HG03460 (cell line): Measurements from ENCODE around the gene STAT5B.
"Not testable (repeated sequence)": the region's sequence is repeated elsewhere in the genome, so short reads cannot be mapped to it uniquely, and the experiment has no call there.

Experiments used
- ATAC-seq: cut with Tn5 transposase; IDR thresholded peaks from one replicate; pipeline ENCODE4 v1.9.1; 2021; ENCODE audit not compliant: unreplicated experiment

Gene STAT5B

DNA sequence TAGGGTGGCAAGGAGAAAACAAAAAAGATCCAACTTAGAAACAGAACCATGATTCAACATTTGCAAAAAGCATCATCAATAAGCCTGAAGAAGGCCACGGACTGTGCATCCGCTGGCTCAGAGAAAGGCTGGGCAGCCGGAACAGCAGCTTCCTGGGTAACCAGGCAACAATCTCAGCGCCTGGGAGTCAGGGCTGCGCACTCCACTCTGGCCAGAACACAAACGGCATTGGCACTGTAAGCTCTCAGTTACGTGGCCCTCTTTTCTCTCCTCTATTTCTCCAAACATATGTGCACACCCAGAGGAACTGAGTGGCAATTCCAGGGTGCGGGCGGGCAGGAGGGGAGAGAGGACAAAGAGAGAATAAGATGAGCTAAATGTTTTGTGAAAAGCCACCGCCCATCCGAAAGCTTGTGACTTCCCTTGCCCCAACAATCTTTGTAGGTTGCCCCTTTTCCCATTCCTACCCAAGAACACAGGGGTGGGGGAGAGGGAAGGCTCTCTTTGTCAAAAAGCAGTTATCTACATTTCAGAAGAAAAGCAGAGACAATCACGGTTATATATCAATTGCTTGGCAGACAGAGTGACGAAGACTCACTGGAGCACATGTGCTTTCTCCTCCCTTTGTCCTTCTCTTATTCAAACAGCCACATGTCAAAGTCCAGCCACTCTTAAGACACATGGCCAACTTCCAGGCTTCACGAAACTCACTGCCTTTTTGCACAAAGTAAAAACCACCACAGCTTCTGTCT lies 75.3 kb downstream of the STAT5B start:
- no peak for ATAC-seq

DNA sequence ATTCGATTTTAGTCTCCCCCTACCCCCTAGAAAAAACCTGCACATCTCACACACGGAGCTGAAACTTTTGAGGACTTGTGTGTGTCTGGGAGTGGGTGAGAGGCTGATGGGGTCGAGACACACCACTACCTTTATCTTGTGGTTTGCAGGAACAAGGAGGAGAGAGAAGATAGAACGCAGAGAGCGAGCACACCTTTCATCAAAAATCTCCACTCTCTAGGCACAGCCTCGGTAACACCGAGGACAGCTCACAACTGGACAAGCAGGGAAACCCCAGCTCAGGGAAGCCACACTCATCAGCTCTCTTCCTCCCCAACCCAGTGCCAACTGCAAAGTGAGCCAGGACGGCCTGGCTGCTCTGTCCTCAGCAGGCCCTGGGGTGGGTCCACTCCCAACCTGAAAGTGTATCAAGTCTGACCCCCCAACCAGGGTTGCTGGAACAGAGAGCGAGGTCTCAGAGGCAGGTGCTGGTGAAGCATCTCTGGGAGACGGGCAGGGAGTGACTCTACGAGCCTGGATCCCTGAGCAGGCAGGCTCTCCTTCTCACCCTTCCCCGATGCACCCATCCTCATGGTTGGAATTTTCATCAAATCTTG lies 76.7 kb downstream of the STAT5B start:
- no peak for ATAC-seq

DNA sequence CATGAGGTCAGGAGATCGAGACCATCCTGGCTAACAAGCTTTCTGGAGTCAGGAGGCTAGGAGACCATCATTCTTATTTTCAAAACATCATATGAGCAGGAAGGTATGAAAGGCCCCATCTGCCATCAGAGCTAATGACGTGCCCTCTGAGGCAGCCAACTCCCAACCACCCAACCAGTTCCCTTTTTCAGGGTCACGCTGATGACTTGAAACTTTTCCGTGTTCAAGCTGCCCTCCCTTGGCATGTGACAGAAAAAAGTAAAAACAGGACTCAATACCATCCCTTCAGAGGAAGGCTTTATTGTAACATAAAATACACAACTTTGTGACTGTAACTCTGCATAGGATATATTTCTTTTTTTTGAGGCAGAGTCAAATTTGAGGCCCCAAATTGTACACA lies 77.3 kb downstream of the STAT5B start:
- no peak for ATAC-seq

DNA sequence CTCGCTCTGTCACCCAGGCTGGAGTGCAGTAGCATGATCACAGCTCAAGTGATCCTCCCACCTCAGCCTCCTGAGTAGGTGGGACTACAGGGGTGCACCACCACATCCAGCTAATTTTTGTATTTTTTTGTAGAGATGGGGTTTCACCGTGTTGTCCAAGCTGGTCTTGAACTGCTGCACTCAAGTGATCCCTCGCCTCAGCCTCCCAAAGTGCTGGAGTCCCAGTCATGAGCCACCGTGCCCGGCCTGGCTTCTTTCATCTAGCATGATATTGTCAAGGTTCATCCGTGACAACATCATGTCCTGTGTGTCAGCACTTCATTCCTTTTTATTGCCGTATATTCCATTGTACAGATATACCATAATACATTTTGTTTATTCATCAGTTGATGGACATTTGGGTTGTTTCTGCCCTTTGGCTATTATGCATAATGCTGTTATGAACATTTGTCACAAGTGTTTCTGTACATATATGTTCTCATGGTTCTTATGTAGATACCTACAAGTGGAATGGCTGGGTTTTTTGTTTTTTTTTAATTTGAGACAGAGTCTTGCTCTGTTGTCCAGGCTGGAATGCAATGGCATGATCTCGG lies 78.5 kb downstream of the STAT5B start:
- no peak for ATAC-seq

DNA sequence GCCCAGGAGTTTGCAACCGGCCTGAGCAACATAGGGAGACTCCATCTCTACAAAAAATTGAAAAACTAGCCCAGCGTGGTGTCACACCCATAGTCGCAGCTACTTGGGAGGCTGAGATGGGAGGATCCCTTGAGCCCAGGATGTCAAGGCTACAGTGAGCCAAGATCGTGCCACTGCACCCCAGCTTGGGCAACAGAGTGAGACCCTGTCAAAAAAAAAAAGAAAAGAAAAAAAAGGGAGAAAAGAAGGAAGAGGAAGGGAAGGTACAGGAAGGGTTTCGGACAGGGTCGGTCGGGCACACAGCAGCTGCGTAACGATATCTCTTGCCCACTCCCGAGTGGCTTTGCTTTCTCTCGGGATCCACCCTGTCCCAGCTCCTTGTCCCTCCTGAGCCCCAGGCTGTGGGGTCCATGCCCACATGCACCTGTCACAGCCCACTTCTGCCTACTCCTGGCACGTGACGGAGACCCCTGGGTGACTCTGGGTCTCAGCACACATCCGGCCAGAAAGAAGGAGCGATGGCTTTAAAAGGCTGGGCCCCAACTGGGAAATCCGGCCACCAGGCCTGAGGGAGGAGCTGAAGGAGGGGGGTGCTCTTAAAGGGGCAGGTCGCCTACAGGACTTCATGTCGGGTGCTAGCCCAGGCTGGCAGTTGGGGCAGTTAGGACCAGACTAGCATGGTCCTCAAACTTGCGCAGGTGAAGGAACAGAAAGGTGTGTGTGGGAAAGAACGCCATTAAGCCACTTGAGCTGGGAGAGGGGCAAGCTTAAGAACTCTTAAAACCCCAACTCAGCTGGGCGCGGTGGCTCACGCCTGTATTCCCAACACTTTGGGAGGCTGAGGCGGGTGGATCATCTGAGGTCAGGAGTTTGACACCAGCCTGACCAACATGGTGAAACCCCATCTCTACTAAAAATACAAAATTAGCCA lies 82.0 kb downstream of the STAT5B start, which contains the start of gene GHDC:
GHDC (minus strand) TSS at position 526 of the 931 bp plus-strand sequence. CDS start 913 bp downstream, outside the sequence.
- peak; percentile 85 for ATAC-seq

DNA sequence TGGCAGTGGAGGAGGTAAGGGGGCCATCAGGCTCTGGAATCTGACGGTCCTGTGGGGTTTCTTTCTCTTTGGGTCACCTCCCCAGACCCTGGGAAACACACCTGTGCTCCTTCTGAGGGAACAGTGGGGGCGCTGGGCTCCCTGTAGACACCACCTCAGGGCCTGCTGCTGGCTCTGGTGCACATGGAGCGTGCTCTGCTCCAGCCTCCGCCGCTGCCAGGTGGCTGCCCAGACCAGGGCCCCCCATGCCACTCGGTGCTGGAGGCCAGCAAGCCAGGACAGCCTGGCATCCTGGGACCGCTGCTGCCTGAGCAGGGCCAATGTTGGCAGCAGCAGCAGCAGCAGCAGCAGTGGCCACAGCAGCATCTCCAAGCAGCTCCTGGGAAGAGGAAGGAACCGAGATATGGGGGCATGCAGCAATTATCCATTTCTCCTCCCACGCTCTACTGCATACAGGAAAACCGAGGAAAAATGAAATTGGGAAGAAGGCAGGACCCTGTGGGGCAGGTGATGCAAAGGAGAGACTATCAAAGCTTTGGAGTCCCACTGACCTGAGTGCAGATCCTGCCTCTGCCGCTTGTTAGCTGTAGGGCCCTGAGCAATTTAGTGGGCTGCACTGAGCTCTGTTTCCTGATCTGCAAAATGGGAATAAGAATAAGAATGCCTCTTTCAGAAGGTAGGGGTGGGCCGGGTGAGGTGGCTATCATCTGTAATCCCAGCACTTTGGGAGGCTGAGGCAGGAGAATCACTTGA lies 82.8 kb downstream of the STAT5B start:
- ATAC-seq = no peak

DNA sequence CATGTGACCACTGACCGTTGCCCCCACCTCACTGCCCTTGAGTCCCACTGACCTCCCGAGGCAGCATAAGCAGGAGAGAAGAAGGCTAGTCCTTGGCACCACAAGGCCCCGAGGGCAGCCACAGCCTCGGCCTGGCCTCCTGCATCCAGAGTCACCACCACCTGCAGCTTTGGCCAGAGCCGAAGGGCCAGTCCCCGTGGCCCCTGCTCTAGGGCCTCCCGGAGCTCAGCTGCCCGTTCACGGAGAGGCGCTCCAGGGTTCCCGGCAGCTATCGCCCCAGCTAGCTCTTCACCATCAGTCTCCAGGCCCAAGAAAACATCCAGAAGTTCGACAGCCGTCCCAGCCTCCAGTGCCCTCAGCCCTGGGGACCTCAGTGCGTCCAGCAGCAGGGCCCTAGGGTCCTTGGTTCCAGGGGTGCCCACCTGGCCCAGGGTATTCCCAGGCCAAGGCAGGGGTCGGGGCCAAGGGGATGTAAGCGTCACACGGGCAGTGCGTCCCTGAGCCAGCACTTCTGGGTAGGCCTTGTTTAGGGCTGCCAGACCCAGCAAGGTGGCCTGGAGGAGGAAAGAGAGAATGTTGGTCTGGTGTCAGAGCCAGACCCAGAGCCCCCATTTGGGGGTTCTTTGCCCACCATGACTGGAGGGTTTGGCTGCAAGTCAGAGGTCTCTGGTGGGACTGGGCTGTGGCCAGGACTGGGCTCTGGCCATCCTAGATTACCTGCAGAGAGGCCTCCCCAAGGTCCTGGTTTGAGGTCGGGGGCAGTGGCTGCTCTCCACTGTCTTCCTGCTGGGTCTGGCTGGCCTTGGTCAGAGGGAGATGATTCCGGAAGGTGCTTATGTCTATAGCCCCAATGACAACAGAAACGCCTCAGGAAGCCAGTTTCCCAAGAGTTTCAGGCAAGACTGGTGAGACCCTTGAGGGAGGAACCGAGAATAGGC lies 83.7 kb downstream of the STAT5B start:
- ATAC-seq = no peak

DNA sequence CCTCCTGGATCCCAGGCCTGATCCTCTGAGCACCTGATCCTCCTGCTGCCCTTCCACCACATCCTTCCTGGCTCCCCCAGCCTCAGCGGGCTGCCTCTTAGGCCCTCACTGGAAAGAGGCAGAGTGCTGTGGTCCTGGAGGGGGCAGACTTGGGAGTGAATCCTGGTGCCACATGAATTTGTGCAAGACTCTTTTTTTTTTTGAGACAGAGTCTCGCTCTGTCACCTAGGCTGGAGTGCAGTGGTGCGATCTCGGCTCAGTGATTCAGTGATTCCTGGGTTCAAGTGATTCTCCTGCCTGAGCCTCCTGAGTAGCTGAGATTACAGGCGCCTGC lies 84.9 kb downstream of the STAT5B start:
- no peak for ATAC-seq

DNA sequence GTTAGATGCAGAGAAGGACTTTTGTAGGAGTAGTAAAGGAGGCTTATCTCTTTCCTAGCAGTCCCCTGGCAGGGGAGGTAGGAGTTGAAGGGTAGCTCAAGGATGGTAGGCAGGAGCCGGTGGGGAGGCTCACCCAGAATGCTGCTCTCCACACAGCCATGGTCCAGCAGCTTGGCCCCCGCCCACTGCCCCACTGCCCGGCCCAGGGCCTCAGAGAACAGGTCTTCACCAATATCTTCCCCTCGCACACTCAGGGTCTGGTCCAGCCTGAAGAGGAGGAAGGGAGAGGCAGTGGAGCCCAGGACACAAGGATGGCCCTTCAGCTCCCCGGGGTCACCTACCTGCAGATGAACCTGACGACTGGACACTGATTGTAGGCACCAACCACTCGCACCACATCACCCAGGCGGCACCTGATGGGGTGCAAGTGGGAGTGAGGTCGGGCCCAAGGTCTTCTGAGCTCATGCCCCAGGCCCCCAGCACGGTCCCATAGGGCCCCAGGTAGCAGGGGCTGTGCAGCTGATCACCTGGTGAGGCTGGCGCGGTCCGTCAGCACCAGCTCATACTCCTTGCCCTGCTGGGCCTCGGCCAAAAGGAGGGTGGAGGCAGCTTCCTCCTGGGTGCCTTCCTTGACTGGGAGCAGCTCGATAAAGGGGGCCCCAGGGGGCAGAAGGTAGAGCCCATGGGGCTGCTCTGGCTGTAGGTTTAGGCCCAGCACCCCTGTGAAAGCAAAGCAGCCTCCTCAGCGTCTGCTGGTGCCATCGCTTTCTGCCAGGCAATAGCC lies 85.5 kb downstream of the STAT5B start:
- ATAC-seq = no peak

DNA sequence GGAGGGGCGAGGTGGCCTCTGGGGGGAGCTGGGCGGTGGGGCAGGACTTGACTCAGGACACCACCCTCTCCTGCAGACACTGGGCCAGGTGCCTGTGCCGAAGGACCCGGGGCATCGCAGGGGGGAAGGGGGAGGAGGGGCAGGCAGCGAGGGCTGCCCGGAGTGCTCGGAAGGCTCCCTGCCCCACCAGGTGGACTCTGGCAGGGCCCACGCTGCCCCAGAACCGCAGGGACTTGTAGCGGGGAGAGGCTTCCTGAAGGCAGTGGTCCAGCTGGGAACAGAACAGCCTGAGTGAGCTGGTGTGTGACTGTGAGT lies 86.6 kb downstream of the STAT5B start:
- no peak for ATAC-seq

DNA sequence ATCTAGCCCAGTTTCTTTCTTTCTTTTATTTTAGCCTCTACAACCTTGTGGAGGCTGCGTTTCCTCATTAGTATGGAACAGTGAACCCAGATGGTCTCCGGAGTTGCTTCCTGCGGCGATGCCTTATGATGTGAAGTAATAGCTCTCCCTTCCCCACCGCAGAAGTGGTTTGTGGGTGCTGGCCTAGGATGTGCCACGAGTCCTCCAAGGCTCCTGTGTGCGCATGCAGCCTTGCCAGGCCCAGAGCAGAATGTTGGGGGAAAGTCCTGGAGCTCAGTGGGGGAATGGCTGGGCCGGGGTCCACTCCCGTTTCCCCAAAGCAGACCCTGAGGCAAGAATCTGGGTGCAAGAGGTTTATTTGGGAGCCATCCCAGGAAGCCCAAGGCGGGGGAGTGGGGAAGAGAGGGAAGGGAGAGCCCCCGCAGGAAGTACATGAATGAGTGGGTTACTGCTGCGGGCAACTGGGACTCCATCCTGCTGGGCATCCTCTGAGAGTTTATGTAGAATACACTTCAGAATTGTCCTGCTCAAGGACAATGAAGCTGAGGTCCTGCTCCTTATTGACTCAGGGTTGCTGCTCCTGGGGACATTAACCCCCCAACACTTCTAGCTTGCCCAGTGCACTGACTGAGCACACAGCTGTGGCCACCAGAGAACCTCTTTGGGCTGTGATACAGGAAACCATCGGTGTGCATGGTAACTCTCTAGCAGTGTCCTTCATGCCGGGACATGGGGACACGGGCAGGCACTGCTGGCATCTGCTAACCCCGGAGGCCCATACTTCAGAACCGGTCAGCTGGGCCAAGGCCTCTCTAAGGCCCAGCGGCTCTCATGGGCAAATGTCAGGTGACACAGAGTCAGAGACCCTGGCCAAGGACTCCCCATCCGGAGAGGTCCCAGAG lies 87.2 kb downstream of the STAT5B start:
- no peak for ATAC-seq

DNA sequence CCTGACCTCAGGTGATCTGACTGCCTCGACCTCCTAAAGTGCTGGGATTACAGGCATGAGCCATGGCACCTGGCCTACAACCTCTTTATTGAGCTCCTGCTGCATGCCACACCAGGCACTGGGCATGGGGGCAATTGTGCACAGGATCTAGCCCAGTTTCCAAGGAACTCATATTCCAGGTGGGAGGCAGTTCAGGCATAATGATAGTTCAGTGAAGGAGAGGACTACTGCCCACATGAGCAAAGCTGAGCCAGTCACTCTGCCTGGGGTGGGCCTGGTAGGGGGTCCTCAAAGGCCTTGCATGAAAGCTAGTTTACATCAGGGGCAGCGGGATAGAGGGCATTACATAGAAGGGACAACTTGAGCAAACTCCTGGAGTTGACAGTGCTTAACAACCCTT lies 88.4 kb downstream of the STAT5B start:
- no peak for ATAC-seq

DNA sequence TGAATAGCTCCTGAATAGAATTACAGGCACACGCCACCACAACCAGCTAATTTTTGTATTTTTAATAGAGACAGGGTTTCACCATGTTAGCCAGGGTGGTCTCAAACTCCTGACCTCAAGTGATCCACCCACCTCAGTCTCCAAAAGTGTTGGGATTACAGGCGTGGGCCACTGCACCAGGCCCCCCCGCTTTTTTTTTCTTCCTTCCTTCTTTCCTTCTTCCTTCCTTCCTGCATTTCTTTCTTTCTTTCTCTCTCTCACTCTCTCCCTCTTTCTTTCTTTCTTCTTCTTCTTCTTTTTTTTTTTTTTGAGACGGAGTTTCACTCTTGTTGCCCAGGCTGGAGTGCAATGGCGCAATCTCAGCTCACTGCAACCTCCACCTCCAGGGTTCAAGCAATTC lies 90.0 kb downstream of the STAT5B start:
- ATAC-seq = not testable (repeated sequence)

DNA sequence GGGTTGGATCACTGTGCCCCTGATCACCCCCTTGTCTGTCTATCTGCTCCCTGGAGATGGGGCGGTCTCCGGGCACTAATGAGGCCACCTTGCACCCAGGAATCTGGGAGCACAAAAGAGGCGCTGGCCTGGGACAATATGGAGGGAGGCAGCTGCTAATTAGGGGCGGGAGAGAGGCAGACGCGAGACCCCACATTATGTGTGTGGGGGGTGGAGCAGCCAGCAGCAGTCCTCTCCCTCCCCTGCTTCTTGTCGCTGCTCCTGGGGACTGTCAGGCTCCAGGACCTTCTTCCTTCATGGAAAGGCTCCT lies 90.6 kb downstream of the STAT5B start:
- no peak for ATAC-seq

DNA sequence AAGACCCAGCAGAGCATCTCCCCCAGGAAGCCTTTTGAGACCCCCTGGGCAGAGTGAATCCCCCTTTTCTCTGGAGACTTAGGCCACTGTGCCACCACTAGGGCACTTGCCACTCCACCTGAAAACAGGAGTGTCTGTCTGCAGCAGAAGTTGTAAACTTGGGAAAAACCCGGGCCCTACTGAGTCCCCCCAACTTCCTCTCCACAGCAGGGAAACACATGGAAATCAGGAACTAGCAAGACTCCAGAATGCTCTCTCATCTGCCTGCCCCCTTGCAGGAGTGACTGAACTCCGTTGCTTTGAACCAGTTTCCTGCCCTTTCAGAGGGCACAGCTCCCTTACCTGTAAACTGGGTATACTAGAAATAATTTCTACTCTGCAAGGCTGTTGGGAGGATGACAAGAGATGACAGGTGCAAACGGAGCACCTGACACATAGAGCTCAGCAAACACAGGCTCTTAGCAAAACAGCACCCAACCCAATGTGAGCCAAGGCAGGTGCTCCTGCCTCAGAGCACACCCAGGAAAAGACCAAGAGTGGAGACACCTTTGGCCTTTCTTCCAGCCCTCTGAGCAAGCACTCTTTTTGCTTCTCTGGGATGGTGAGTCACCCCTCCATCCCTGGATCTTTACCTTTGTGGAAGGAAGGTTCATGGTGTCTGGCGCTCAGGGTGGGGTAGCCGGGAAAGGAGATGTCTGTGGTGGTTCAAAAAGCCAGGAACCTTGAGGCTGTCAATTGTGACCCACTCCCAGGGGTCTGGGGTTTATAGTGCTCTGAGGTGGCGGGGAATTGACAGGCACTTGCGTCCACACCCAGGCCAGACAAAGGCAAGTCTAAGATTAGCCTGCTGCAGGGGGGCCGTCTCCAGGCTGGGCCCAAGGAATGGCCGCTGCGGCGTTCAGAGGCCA lies 91.2 kb downstream of the STAT5B start, which contains the start of gene HCRT:
HCRT (minus strand) TSS at position 740 of the 908 bp plus-strand sequence; CDS start at position 653, 87 bp downstream.
- no peak for ATAC-seq

DNA sequence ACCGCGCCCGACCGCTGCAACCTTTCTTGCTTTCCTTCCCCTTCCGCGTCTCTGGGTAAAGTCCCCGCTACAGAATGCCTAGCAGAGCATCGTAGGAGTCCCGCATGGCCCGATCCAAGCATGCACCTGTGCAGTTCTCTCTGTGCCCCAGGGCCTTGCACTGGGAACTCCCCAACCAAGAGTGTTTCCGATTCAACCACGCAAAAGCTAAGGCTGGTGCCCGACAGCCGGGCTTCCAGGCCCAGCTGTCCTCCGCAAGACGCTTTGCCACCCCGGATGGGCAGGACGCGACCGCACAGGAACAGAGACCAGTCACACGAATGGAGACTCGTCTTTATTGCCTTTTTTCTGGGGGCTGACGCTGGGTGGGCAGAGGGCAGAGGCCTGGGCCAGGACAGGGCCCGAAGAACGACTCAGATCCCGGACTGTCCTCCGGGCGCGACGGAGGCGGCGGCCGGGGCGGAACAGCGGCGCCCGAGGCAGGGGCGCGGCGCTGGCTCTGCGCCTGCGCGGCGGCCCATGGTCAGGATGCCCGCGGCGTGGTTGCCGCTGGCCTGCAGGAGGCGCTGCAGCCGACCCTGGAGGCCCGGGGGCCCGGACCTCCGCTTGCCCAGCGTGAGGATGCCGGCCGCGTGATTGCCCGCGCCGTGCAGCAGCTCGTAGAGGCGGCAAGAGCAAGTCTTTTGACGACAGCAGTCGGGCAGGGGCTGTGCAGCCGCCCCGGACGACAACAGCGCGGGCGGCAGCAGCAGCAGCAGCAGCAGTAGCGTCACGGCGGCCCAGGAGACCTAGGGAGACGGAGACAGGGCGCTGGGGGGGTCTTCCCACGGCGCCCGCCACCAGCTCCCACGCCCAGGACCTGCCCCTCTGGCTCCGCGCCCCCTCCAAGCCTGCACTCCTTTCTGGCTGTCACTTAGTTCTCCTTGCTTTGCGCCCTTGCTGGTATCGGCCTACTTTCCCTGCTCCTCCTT lies 92.2 kb downstream of the STAT5B start:
- ATAC-seq = peak; percentile 49
